Kidney (tissue), 14 donors: ENCODE measurements around the gene KCNB1. TPM values are rescaled to one million over a fixed set of nuclear protein-coding genes. Genes with fewer than 3 reads are reported as not detected.

Experiments
- DNase-seq, 5 donors: peaks; one replicate each; pipeline ENCODE4 v3.0.0-alpha.2; 2013 to 2020
- FAIRE-seq: peaks from 2 replicates; lab custom pipeline; 2012; peaks lifted over from hg19 to GRCh38; lab: Jason Lieb, UNC
- H3K27ac ChIP-seq, 2 donors: one replicate each; pipeline ENCODE4 v1.7.0; 2013; ENCODE audit warnings: low read depth in 2 of 2, low read length in 2 of 2, inconsistent platforms in 1 of 2
- H3K27me3 ChIP-seq: one replicate; pipeline ENCODE4 v1.7.1; 2013; ENCODE audit warnings: low read length, inconsistent platforms; ENCODE audit not compliant: control insufficient read depth, insufficient read depth
- H3K36me3 ChIP-seq, 3 donors: one replicate each; pipeline versions ENCODE4 v1.7.0 to v1.7.1; 2013; ENCODE audit warnings: low read length in 3 of 3, control low read depth in 1 of 3, inconsistent platforms in 1 of 3; ENCODE audit not compliant: insufficient read depth in 3 of 3, control insufficient read depth in 2 of 3
- H3K4me1 ChIP-seq, 3 donors: one replicate each; pipeline versions ENCODE4 v1.7.0 to v1.7.1; 2013; ENCODE audit warnings: low read length in 3 of 3, inconsistent platforms in 1 of 3, low read depth in 1 of 3; ENCODE audit not compliant: control insufficient read depth in 2 of 3, insufficient read depth in 2 of 3
- H3K4me3 ChIP-seq, 3 donors: one replicate each; pipeline versions ENCODE4 v1.7.0 to v1.8.1; 2013; ENCODE audit warnings: low read length in 3 of 3, control low read depth in 1 of 3, inconsistent platforms in 1 of 3
- H3K9ac ChIP-seq, 3 donors: one replicate each; pipeline versions ENCODE4 v1.7.0 to v1.7.1; 2013; ENCODE audit warnings: low read length in 3 of 3, control low read depth in 1 of 3, inconsistent platforms in 1 of 3
- H3K9me3 ChIP-seq, 3 donors: one replicate each; pipeline versions ENCODE4 v1.7.0 to v1.7.1; 2013; ENCODE audit warnings: low read length in 3 of 3, control low read depth in 1 of 3, inconsistent platforms in 1 of 3; ENCODE audit not compliant: control insufficient read depth in 2 of 3, insufficient read depth in 1 of 3
- intact Hi-C: fragments of 100-400 bp; cut with DNase I; formaldehyde crosslinking; loops from one replicate; pipeline ENCODE4 v1.11.1; 2022
- polyA plus RNA-seq: library from polyadenylated mRNA; stranded (reverse); fragments of 350-450 nt; fragmentation: Illumina TruSeq; extraction: RNeasy Lipid Tissue Mini Kit (QIAGEN cat#74804); gene quantifications from one replicate; pipeline ENCODE4 v1.2.3, GENCODE V29; 2014; ENCODE audit warnings: low read depth, low replicate concordance; ENCODE audit not compliant: insufficient read depth
- total RNA-seq: library from RNA; stranded (reverse); fragmentation: NEBNext Ultra II Directional; extraction: Animal tissue kit (Norgen Biotek cat#: 25700); gene quantifications from one replicate; pipeline ENCODE4 v1.2.1, GENCODE V29; 2021
- TF ChIP-seq, protein P1 (sequence below): IDR thresholded peaks from 3 replicates; pipeline ENCODE4 v1.5.1; 2012; ENCODE audit warnings: mild to moderate bottlenecking, moderate library complexity, borderline replicate concordance; ENCODE audit not compliant: insufficient read depth; ENCODE audit errors: extremely low read depth
- donor health status: control.
- donor health status: control.
- donor health status: control.
- donor health status: control.
- donor health status: control.
- donor health status: DM: yes; HTN: yes; CAD: no.
- donor health status: Normal renal cell carcinoma (clear cell type).

Gene KCNB1
- total and polyA plus RNA-seq, 2 donors from 2014 or later = 0.26 to 1.2 TPM

DNA sequence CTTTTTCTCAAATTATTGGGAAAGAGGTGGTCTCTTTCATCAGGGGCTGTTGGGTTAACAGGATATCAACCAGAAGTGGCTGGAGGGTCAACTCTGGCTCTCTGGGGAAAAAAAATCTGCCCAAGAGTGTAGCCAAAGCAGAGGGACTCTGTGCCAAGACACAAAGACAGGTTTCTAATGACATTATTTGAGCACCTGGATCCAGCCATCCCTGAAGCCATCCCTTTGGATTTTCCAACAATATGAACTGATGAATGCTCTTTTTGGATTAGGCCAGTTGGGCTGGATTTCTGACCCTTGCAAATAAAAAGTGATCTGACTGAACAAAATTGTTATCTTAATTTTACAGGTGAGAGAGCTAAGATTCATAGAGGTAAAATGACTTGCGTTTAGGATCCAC is 88.7 kb downstream of the KCNB1 start:
- no peak overlapping the region for H3K27ac ChIP-seq
- intact Hi-C loops = no loop called here
- H3K4me1 ChIP-seq = no peaks in the 10 kb centered on the region
- H3K9me3 ChIP-seq = no peaks in the 10 kb centered on the region
- H3K27me3 ChIP-seq = no peaks in the 10 kb centered on the region
- FAIRE-seq = no peak
- H3K36me3 ChIP-seq = no peaks in the 10 kb centered on the region
- DNase-seq = no peak
- H3K9ac ChIP-seq = no peak overlapping the region
- TF ChIP-seq, protein P1, sequence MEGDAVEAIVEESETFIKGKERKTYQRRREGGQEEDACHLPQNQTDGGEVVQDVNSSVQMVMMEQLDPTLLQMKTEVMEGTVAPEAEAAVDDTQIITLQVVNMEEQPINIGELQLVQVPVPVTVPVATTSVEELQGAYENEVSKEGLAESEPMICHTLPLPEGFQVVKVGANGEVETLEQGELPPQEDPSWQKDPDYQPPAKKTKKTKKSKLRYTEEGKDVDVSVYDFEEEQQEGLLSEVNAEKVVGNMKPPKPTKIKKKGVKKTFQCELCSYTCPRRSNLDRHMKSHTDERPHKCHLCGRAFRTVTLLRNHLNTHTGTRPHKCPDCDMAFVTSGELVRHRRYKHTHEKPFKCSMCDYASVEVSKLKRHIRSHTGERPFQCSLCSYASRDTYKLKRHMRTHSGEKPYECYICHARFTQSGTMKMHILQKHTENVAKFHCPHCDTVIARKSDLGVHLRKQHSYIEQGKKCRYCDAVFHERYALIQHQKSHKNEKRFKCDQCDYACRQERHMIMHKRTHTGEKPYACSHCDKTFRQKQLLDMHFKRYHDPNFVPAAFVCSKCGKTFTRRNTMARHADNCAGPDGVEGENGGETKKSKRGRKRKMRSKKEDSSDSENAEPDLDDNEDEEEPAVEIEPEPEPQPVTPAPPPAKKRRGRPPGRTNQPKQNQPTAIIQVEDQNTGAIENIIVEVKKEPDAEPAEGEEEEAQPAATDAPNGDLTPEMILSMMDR = no peak
- no peak overlapping the region for H3K4me3 ChIP-seq

DNA sequence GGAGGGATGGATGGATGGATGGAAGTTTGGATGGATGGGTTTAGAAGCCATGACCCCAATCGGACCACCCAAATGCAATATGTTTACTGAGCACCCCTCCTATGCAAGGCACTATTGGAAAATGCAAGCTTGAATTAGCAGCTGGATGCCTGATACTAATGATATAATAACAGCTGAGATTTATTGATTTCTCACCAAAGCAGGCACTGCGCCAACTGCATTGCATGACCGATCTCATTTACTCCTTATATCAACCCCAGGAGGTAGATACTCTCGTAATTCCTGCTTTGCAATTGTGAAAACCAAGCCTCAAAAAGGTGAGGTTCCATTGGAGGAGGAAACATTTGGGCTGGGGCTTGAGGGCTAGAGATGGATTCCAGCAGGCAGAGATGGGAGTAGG is 89.7 kb downstream of the KCNB1 start:
- intact Hi-C loops = no loop called here
- Histone ChIP-seq H3K9me3 (no peaks in the 10 kb centered on the region), H3K4me1 (no peaks in the 10 kb centered on the region), H3K27me3 (no peaks in the 10 kb centered on the region), H3K36me3 (no peaks in the 10 kb centered on the region), H3K4me3 (no peak overlapping the region), H3K27ac (no peak overlapping the region), H3K9ac (no peak overlapping the region)
- FAIRE-seq (no peak), DNase-seq (no peak)
- TF ChIP-seq, protein P1 = no peak

DNA sequence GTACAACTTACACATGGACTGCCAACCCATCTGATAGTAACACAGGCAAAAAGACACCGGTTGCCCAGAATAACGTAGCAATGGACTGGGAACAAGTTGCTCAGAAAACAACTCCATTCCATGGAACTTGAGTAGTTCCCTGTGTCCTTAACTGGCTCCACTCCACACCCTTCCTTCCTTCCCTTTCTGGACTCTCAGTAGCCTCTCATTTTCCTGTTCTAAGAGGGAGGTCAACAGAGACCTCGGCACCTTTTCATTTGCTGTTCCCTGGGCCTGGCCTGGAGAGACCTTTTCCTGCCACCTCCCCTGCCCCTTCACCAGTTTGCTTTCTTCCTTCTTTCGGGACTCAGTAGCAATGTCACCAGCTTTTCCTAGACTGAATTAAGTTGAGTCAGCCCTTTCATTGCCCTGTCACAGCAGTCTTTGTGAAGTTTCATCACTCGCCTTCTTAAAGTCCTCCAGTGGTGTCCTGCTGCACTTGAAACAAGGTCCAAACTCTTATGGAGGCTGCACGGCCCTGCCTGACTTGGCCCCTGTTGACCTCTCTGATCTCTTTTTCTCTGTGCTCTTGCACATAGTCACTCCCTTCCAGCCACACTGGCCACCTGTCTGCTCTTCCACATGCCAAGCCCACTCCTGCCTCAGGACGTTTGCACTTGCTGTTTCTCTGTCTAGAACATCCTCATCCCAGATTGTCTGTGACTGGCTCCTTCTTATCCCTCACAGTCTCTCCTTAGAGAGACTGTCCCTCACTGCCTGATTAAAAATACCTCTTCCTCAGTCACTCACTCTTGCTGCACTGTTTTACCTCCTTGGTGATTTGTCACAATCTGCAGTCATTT is 90.8 kb downstream of the KCNB1 start:
- Histone ChIP-seq H3K27ac (no peak overlapping the region), H3K9ac (no peak overlapping the region), H3K36me3 (no peaks in the 10 kb centered on the region), H3K27me3 (no peaks in the 10 kb centered on the region), H3K4me1 (no peaks in the 10 kb centered on the region), H3K9me3 (no peaks in the 10 kb centered on the region), H3K4me3 (no peak overlapping the region)
- DNase-seq (no peak), FAIRE-seq (no peak)
- intact Hi-C loops = no loop called here
- TF ChIP-seq, protein P1 = no peak
